ENCODE measurements around the gene TMEM69. TPM values are rescaled to one million over a fixed set of nuclear protein-coding genes. Genes with fewer than 3 reads are reported as not detected.

TMEM69 gene
- total and polyA plus RNA-seq, 4 donors, result 8.0 to 13.0 (median 12.0) TPM

DNA sequence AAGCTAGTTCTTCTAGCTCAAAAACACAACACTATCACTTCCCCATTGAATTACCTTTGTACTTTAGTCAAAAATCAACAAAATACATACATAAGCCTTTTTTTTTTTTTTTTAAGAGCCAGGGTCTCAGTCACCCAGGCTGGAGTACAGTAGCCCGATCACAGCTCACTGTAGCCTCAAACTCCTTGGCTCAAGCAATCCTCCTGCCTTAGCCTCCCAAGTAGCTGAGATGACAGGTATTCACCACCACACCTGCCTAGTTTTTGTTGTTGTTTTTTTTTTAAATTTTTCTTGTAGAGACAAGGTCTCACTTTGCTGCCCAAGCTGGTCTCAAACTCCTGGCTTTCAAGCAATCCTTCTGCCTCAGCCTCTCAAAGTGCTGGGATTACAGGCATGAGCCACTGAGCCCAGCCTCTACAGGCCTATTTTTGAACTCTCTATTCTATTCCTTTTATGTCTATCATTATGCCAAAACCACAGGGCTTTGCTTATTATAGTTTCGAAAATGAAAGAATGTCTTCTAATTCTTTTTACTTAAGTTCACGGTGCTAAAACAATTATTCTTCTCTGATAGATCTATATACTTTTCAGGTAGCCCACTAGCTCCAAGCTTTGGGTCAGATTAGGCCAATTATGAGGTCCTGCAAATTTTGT, 31.3 kb upstream of the TMEM69 start (continued):
- TF ChIP-seq, protein P1, sequence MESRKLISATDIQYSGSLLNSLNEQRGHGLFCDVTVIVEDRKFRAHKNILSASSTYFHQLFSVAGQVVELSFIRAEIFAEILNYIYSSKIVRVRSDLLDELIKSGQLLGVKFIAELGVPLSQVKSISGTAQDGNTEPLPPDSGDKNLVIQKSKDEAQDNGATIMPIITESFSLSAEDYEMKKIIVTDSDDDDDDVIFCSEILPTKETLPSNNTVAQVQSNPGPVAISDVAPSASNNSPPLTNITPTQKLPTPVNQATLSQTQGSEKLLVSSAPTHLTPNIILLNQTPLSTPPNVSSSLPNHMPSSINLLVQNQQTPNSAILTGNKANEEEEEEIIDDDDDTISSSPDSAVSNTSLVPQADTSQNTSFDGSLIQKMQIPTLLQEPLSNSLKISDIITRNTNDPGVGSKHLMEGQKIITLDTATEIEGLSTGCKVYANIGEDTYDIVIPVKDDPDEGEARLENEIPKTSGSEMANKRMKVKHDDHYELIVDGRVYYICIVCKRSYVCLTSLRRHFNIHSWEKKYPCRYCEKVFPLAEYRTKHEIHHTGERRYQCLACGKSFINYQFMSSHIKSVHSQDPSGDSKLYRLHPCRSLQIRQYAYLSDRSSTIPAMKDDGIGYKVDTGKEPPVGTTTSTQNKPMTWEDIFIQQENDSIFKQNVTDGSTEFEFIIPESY (IDR thresholded peaks at IDR 0.05), result no peak

DNA sequence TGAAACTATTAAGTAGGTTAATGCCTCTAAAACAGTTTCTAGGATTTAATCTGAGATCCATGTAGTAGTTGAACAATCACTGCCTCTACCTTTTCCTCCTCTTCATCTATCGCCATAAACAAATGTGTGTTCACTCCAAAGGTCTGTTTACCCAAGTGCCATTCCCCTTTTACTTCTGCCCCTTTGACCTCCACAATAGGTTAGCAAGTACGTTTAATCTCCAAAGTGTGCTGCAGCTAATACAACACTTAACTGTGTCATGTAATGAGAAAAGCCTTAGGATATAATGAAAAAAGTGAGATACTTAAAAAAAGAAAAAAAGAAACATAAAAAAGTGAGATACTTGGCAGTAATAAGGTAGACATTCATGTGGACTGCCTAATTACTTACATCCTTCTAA, 29.8 kb upstream of the TMEM69 start:
- Histone ChIP-seq H3K4me3 (ENCODE audit: low read depth in 1 of 3, low read length in 3 of 3) (no peak overlapping the region), H3K36me3 (ENCODE audit: control insufficient read depth in 4 of 4, insufficient read depth in 3 of 4, low read depth in 1 of 4, low read length in 3 of 4) (peaks cover 10 to 39% (median 28%) of the 10 kb centered on the region in 4 donors), H3K27me3 (ENCODE audit: control insufficient read depth in 4 of 4, insufficient read depth in 4 of 4, low read length in 3 of 4) (no peaks in the 10 kb centered on the region), H3K9me3 (ENCODE audit: control insufficient read depth in 4 of 4, low read length in 3 of 4) (no peaks in the 10 kb centered on the region), H3K9ac (ENCODE audit: low read depth in 1 of 2, low read length in 2 of 2) (peak overlapping the region in 1 of 2 donors; percentile 68), H3K27ac (ENCODE audit: low read depth in 1 of 2, low read length in 2 of 2) (peak overlapping the region; percentile 76 to 78), H3K4me1 (ENCODE audit: control insufficient read depth in 4 of 4, insufficient read depth in 4 of 4, low read length in 3 of 4) (peaks cover 14 to 38% (median 30%) of the 10 kb centered on the region in 4 donors)
- no peak for DNase-seq (ENCODE audit: low spot score)
- TF ChIP-seq, protein P1 (IDR thresholded peaks at IDR 0.05), result peak; percentile 72
- TF ChIP-seq, protein P2, sequence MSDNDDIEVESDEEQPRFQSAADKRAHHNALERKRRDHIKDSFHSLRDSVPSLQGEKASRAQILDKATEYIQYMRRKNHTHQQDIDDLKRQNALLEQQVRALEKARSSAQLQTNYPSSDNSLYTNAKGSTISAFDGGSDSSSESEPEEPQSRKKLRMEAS (IDR thresholded peaks at IDR 0.05), result peak; percentile 78
- TF ChIP-seq HNF4G (IDR thresholded peaks at IDR 0.05) (peak; percentile 81), FOXA1 (IDR thresholded peaks at IDR 0.05) (peak; percentile 76), JUND (IDR thresholded peaks at IDR 0.05) (peak; percentile 42 to 79), SP1 (IDR thresholded peaks at IDR 0.05) (peak; percentile 90), FOXA2 (IDR thresholded peaks at IDR 0.05) (peak; percentile 93), EGR1 (IDR thresholded peaks at IDR 0.05; ENCODE audit: low read depth in 2 of 2) (no peak), RXRA (IDR thresholded peaks at IDR 0.05) (peak; percentile 97 to 98), NR2F2 (IDR thresholded peaks at IDR 0.05) (peak; percentile 88), RAD21 (IDR thresholded peaks at IDR 0.05) (peak; percentile 44 to 65), GABPA (IDR thresholded peaks at IDR 0.05 in 1 of 2, conservative IDR thresholded peaks at IDR 0.05 in 1 of 2) (peak in 1 of 2 donors; percentile 32), TAF1 (conservative IDR thresholded peaks at IDR 0.05) (no peak), HNF4A (conservative IDR thresholded peaks at IDR 0.05) (peak; percentile 98), YY1 (IDR thresholded peaks at IDR 0.05) (peak; percentile 75)
- TF ChIP-seq, protein P3, sequence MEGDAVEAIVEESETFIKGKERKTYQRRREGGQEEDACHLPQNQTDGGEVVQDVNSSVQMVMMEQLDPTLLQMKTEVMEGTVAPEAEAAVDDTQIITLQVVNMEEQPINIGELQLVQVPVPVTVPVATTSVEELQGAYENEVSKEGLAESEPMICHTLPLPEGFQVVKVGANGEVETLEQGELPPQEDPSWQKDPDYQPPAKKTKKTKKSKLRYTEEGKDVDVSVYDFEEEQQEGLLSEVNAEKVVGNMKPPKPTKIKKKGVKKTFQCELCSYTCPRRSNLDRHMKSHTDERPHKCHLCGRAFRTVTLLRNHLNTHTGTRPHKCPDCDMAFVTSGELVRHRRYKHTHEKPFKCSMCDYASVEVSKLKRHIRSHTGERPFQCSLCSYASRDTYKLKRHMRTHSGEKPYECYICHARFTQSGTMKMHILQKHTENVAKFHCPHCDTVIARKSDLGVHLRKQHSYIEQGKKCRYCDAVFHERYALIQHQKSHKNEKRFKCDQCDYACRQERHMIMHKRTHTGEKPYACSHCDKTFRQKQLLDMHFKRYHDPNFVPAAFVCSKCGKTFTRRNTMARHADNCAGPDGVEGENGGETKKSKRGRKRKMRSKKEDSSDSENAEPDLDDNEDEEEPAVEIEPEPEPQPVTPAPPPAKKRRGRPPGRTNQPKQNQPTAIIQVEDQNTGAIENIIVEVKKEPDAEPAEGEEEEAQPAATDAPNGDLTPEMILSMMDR (IDR thresholded peaks at IDR 0.05; ENCODE audit: low read depth, low read length, missing input control), result no peak
- TF ChIP-seq, protein P4, sequence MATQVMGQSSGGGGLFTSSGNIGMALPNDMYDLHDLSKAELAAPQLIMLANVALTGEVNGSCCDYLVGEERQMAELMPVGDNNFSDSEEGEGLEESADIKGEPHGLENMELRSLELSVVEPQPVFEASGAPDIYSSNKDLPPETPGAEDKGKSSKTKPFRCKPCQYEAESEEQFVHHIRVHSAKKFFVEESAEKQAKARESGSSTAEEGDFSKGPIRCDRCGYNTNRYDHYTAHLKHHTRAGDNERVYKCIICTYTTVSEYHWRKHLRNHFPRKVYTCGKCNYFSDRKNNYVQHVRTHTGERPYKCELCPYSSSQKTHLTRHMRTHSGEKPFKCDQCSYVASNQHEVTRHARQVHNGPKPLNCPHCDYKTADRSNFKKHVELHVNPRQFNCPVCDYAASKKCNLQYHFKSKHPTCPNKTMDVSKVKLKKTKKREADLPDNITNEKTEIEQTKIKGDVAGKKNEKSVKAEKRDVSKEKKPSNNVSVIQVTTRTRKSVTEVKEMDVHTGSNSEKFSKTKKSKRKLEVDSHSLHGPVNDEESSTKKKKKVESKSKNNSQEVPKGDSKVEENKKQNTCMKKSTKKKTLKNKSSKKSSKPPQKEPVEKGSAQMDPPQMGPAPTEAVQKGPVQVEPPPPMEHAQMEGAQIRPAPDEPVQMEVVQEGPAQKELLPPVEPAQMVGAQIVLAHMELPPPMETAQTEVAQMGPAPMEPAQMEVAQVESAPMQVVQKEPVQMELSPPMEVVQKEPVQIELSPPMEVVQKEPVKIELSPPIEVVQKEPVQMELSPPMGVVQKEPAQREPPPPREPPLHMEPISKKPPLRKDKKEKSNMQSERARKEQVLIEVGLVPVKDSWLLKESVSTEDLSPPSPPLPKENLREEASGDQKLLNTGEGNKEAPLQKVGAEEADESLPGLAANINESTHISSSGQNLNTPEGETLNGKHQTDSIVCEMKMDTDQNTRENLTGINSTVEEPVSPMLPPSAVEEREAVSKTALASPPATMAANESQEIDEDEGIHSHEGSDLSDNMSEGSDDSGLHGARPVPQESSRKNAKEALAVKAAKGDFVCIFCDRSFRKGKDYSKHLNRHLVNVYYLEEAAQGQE (IDR thresholded peaks at IDR 0.05), result peak; percentile 64
- TF ChIP-seq, protein P5, sequence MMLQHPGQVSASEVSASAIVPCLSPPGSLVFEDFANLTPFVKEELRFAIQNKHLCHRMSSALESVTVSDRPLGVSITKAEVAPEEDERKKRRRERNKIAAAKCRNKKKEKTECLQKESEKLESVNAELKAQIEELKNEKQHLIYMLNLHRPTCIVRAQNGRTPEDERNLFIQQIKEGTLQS (IDR thresholded peaks at IDR 0.05), result no peak
- WGBS, result 28% methylated on average over 2 of the region's 2 CpGs

All from liver (tissue), 9 donors.